HG03469 (cell line): ENCODE results near the gene PLK3.

Source experiments
- ATAC-seq: cut with Tn5 transposase; IDR thresholded peaks from one replicate; pipeline ENCODE4 v1.9.1; 2021; ENCODE audit warnings: mild to moderate bottlenecking, moderate library complexity, moderate number of reproducible peaks; ENCODE audit not compliant: unreplicated experiment

Gene PLK3

DNA sequence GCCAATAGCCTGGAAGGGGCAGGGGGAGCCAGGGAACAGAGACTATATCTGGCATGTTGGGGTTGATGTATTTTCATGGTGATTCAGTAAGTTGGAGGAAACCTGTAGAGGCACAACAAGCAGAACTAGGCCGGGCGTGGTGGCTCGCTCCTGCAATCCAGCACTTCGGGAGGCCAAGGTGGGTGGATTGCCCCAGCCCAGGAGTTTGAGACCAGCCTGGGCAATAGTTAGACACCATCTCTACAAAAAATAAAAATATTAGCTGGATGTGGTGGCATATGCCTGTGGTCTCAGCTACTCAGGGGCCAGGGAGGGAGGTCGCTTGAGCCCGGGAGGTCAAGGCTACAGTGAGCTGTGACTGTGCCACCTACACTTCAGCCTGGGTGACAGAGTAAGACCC is 53.0 kb downstream of the PLK3 start:
- ATAC-seq: no peak

DNA sequence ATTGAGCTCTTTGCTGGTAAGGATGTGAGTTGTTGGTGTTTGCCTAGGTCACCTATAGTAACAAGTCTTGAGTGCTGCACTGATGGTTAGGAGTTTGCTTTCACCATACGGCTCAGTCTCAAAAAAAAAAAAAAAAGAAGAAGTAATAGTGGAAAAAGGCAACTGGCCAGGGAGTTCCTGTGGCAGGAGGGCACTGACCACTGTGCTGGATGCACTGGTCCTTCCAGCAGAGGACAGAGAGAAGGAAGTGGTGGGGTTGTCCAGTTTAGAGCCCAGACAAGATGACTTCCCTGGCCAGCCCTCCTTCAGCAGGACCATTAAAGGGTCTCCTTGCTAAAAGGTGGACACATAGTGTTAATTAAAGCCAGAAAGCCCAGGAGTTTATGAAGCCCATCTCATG is 54.8 kb downstream of the PLK3 start:
- no peak for ATAC-seq
